ENCODE results near the gene USP3. TPM values are rescaled to one million over a fixed set of nuclear protein-coding genes. Genes with fewer than 3 reads are reported as not detected.
A peak's percentile ranks its signal among the peaks of the same experiment; 100 is the strongest.

USP3 gene
- total and polyA plus RNA-seq, 2 donors: 32.6 to 57.6 TPM

GRCh38 chr15:63602595-63602994 is 98.2 kb downstream of the USP3 start:
- no peak for DNase-seq (ENCODE audit: low read depth in 6 of 9, low spot score in 9 of 9)
- Histone ChIP-seq H3K9me3 (ENCODE audit: control insufficient read depth in 2 of 2, insufficient read depth in 1 of 2, low read length in 1 of 2) (peaks cover 0 to 2% of the 10 kb centered on the region in 2 donors), H3K27me3 (ENCODE audit: control insufficient read depth in 2 of 2, insufficient read depth in 1 of 2, low read length in 1 of 2) (peaks cover 0 to 8% of the 10 kb centered on the region in 2 donors), H3K36me3 (ENCODE audit: control insufficient read depth in 2 of 2, insufficient read depth in 2 of 2, low read length in 1 of 2) (peaks cover under 1 to 3% of the 10 kb centered on the region in 2 donors), H3K27ac (ENCODE audit: low read depth in 1 of 2, low read length in 1 of 2) (no peak overlapping the region), H3K4me3 (ENCODE audit: low read length in 2 of 2) (no peak overlapping the region), H3K4me1 (ENCODE audit: control insufficient read depth in 2 of 2, insufficient read depth in 2 of 2, low read length in 2 of 2) (peaks cover 21 to 55% of the 10 kb centered on the region in 2 donors)
- 95% methylated on average over 3 of the region's 3 CpGs for WGBS

- 98% methylated on average over 4 of the region's 4 CpGs for WGBS
- Histone ChIP-seq H3K27ac (ENCODE audit: low read depth in 1 of 2, low read length in 1 of 2) (no peak overlapping the region), H3K27me3 (ENCODE audit: control insufficient read depth in 2 of 2, insufficient read depth in 1 of 2, low read length in 1 of 2) (peaks cover 0 to 8% of the 10 kb centered on the region in 2 donors), H3K36me3 (ENCODE audit: control insufficient read depth in 2 of 2, insufficient read depth in 2 of 2, low read length in 1 of 2) (peaks cover 9 to 12% of the 10 kb centered on the region in 2 donors), H3K4me3 (ENCODE audit: low read length in 2 of 2) (no peak overlapping the region), H3K9me3 (ENCODE audit: control insufficient read depth in 2 of 2, insufficient read depth in 1 of 2, low read length in 1 of 2) (peaks cover 0 to 2% of the 10 kb centered on the region in 2 donors), H3K4me1 (ENCODE audit: control insufficient read depth in 2 of 2, insufficient read depth in 2 of 2, low read length in 2 of 2) (peaks cover 21 to 55% of the 10 kb centered on the region in 2 donors)
- no peak for DNase-seq (ENCODE audit: low read depth in 6 of 9, low spot score in 9 of 9)
These were observed 99.1 kb downstream of the USP3 start for GRCh38 chr15:63603516-63603915.

- peaks cover 0 to 8% of the 10 kb centered on the region in 2 donors for H3K27me3 ChIP-seq (ENCODE audit: control insufficient read depth in 2 of 2, insufficient read depth in 1 of 2, low read length in 1 of 2)
- no peak overlapping the region for H3K4me3 ChIP-seq (ENCODE audit: low read length in 2 of 2)
- H3K27ac ChIP-seq (ENCODE audit: low read depth in 1 of 2, low read length in 1 of 2): no peak overlapping the region
- no peak for DNase-seq (ENCODE audit: low read depth in 6 of 9, low spot score in 9 of 9)
- H3K9me3 ChIP-seq (ENCODE audit: control insufficient read depth in 2 of 2, insufficient read depth in 1 of 2, low read length in 1 of 2): peaks cover 0 to 2% of the 10 kb centered on the region in 2 donors
- peaks cover 14 to 20% of the 10 kb centered on the region in 2 donors for H3K36me3 ChIP-seq (ENCODE audit: control insufficient read depth in 2 of 2, insufficient read depth in 2 of 2, low read length in 1 of 2)
- 100% methylated on average over 2 of the region's 2 CpGs for WGBS
- peaks cover 21 to 51% of the 10 kb centered on the region in 2 donors for H3K4me1 ChIP-seq (ENCODE audit: control insufficient read depth in 2 of 2, insufficient read depth in 2 of 2, low read length in 2 of 2)
These were observed 99.9 kb downstream of the USP3 start for GRCh38 chr15:63604281-63604680.

- Histone ChIP-seq H3K36me3 (ENCODE audit: control insufficient read depth in 2 of 2, insufficient read depth in 2 of 2, low read length in 1 of 2) (peaks cover 18 to 25% of the 10 kb centered on the region in 2 donors), H3K4me1 (ENCODE audit: control insufficient read depth in 2 of 2, insufficient read depth in 2 of 2, low read length in 2 of 2) (peaks cover 21 to 45% of the 10 kb centered on the region in 2 donors)
- WGBS: 97% methylated on average over 3 of the region's 3 CpGs
These were observed 100.6 kb downstream of the USP3 start for GRCh38 chr15:63605036-63605435.

GRCh38 chr15:63605816-63606215 is 101.4 kb downstream of the USP3 start:
- Histone ChIP-seq H3K4me3 (ENCODE audit: low read length in 2 of 2) (no peak overlapping the region), H3K27ac (ENCODE audit: low read depth in 1 of 2, low read length in 1 of 2) (peak overlapping the region; percentile 62 to 78), H3K9me3 (ENCODE audit: control insufficient read depth in 2 of 2, insufficient read depth in 1 of 2, low read length in 1 of 2) (no peaks in the 10 kb centered on the region), H3K4me1 (ENCODE audit: control insufficient read depth in 2 of 2, insufficient read depth in 2 of 2, low read length in 2 of 2) (peaks cover 27 to 47% of the 10 kb centered on the region in 2 donors), H3K27me3 (ENCODE audit: control insufficient read depth in 2 of 2, insufficient read depth in 1 of 2, low read length in 1 of 2) (no peaks in the 10 kb centered on the region), H3K36me3 (ENCODE audit: control insufficient read depth in 2 of 2, insufficient read depth in 2 of 2, low read length in 1 of 2) (peaks cover 22 to 29% of the 10 kb centered on the region in 2 donors)
- WGBS: 7% methylated on average over 7 of the region's 7 CpGs
- DNase-seq (ENCODE audit: low read depth in 6 of 9, low spot score in 9 of 9): peak in 5 of 9 donors; percentile 56 to 82 (median 66)

More at GRCh38 chr15:63605036-63605435, 100.6 kb downstream of the USP3 start:
- H3K4me3 ChIP-seq (ENCODE audit: low read length in 2 of 2): no peak overlapping the region
- no peak for DNase-seq (ENCODE audit: low read depth in 6 of 9, low spot score in 9 of 9)
- no peaks in the 10 kb centered on the region for H3K9me3 ChIP-seq (ENCODE audit: control insufficient read depth in 2 of 2, insufficient read depth in 1 of 2, low read length in 1 of 2)
- H3K27ac ChIP-seq (ENCODE audit: low read depth in 1 of 2, low read length in 1 of 2): no peak overlapping the region
- H3K27me3 ChIP-seq (ENCODE audit: control insufficient read depth in 2 of 2, insufficient read depth in 1 of 2, low read length in 1 of 2): peaks cover 0 to 5% of the 10 kb centered on the region in 2 donors

- DNase-seq (ENCODE audit: low read depth in 6 of 9, low spot score in 9 of 9): peak in 2 of 9 donors; percentile 30 to 53
- peaks cover 30 to 48% of the 10 kb centered on the region in 2 donors for H3K4me1 ChIP-seq (ENCODE audit: control insufficient read depth in 2 of 2, insufficient read depth in 2 of 2, low read length in 2 of 2)
- no peak overlapping the region for H3K4me3 ChIP-seq (ENCODE audit: low read length in 2 of 2)
- no peaks in the 10 kb centered on the region for H3K27me3 ChIP-seq (ENCODE audit: control insufficient read depth in 2 of 2, insufficient read depth in 1 of 2, low read length in 1 of 2)
- 17% methylated on average over 2 of the region's 2 CpGs for WGBS
- H3K9me3 ChIP-seq (ENCODE audit: control insufficient read depth in 2 of 2, insufficient read depth in 1 of 2, low read length in 1 of 2): no peaks in the 10 kb centered on the region
- H3K36me3 ChIP-seq (ENCODE audit: control insufficient read depth in 2 of 2, insufficient read depth in 2 of 2, low read length in 1 of 2): peaks cover 26 to 32% of the 10 kb centered on the region in 2 donors
- H3K27ac ChIP-seq (ENCODE audit: low read depth in 1 of 2, low read length in 1 of 2): peak overlapping the region; percentile 62 to 78
These were observed 101.9 kb downstream of the USP3 start for GRCh38 chr15:63606308-63606707.

- H3K27me3 ChIP-seq (ENCODE audit: control insufficient read depth in 2 of 2, insufficient read depth in 1 of 2, low read length in 1 of 2): no peaks in the 10 kb centered on the region
- DNase-seq (ENCODE audit: low read depth in 6 of 9, low spot score in 9 of 9): no peak
- no peak overlapping the region for H3K4me3 ChIP-seq (ENCODE audit: low read length in 2 of 2)
- peaks cover 21 to 35% of the 10 kb centered on the region in 2 donors for H3K4me1 ChIP-seq (ENCODE audit: control insufficient read depth in 2 of 2, insufficient read depth in 2 of 2, low read length in 2 of 2)
- H3K36me3 ChIP-seq (ENCODE audit: control insufficient read depth in 2 of 2, insufficient read depth in 2 of 2, low read length in 1 of 2): peaks cover 39 to 47% of the 10 kb centered on the region in 2 donors
- whole genome bisulfite sequencing: 96% methylated on average over 15 of the region's 15 CpGs
- H3K9me3 ChIP-seq (ENCODE audit: control insufficient read depth in 2 of 2, insufficient read depth in 1 of 2, low read length in 1 of 2): no peaks in the 10 kb centered on the region
- H3K27ac ChIP-seq (ENCODE audit: low read depth in 1 of 2, low read length in 1 of 2): no peak overlapping the region
These were observed 104.6 kb downstream of the USP3 start for GRCh38 chr15:63608989-63609388.

GRCh38 chr15:63609448-63609847 is 105.1 kb downstream of the USP3 start:
- Histone ChIP-seq H3K27me3 (ENCODE audit: control insufficient read depth in 2 of 2, insufficient read depth in 1 of 2, low read length in 1 of 2) (no peaks in the 10 kb centered on the region), H3K9me3 (ENCODE audit: control insufficient read depth in 2 of 2, insufficient read depth in 1 of 2, low read length in 1 of 2) (no peaks in the 10 kb centered on the region), H3K4me3 (ENCODE audit: low read length in 2 of 2) (no peak overlapping the region), H3K4me1 (ENCODE audit: control insufficient read depth in 2 of 2, insufficient read depth in 2 of 2, low read length in 2 of 2) (peaks cover 21 to 35% of the 10 kb centered on the region in 2 donors), H3K27ac (ENCODE audit: low read depth in 1 of 2, low read length in 1 of 2) (no peak overlapping the region), H3K36me3 (ENCODE audit: control insufficient read depth in 2 of 2, insufficient read depth in 2 of 2, low read length in 1 of 2) (peaks cover 43 to 52% of the 10 kb centered on the region in 2 donors)
- WGBS: 92% methylated on average over 6 of the region's 6 CpGs
- DNase-seq (ENCODE audit: low read depth in 6 of 9, low spot score in 9 of 9): no peak

GRCh38 chr15:63610209-63610841 is 105.9 kb downstream of the USP3 start:
- peak in 7 of 9 donors; percentile 56 to 88 (median 70) for DNase-seq (ENCODE audit: low read depth in 6 of 9, low spot score in 9 of 9)
- WGBS: 8% methylated on average over 6 of the region's 6 CpGs

More at GRCh38 chr15:63610209-63610841, 105.9 kb downstream of the USP3 start:
- no peaks in the 10 kb centered on the region for H3K9me3 ChIP-seq (ENCODE audit: control insufficient read depth in 2 of 2, insufficient read depth in 1 of 2, low read length in 1 of 2)
- peaks cover 50 to 59% of the 10 kb centered on the region in 2 donors for H3K36me3 ChIP-seq (ENCODE audit: control insufficient read depth in 2 of 2, insufficient read depth in 2 of 2, low read length in 1 of 2)
- H3K27ac ChIP-seq (ENCODE audit: low read depth in 1 of 2, low read length in 1 of 2): peak overlapping the region; percentile 58 to 61
- no peak overlapping the region for H3K4me3 ChIP-seq (ENCODE audit: low read length in 2 of 2)
- H3K4me1 ChIP-seq (ENCODE audit: control insufficient read depth in 2 of 2, insufficient read depth in 2 of 2, low read length in 2 of 2): peaks cover 18 to 31% of the 10 kb centered on the region in 2 donors
- H3K27me3 ChIP-seq (ENCODE audit: control insufficient read depth in 2 of 2, insufficient read depth in 1 of 2, low read length in 1 of 2): no peaks in the 10 kb centered on the region
